Activated naive CD8-positive, alpha-beta T cell treated with anti-CD3 and anti-CD28 coated beads, Interleukin-2, amount 50 U/mL, for 16 hours (primary cell): ENCODE results near the gene TAP1.
"Not testable (repeated sequence)": the region's sequence is repeated elsewhere in the genome, so short reads cannot be mapped to it uniquely, and the experiment has no call there.

Experiments used
- DNase-seq: peaks from one replicate; pipeline ENCODE4 v3.0.0-alpha.2; 2020; ENCODE audit warnings: low read depth, low spot score

The TAP1 gene

GRCh38 chr6:32853541-32854375, at the start of gene TAP1, which contains the start of gene PSMB9:
Gene TAP1, minus strand, starts transcription at chr6:32853704. Its CDS starts 68 bp downstream, at chr6:32853636.
Gene PSMB9, plus strand, starts transcription at chr6:32854192. Its CDS starts 38 bp downstream, at chr6:32854230.
- peak; percentile 96 for DNase-seq

- no peak for DNase-seq
Measured at GRCh38 chr6:32895006-32895345, 41.5 kb upstream of the TAP1 start.

- DNase-seq = peak; percentile 87
Measured at GRCh38 chr6:32894085-32895005, 40.8 kb upstream of the TAP1 start.

DNA sequence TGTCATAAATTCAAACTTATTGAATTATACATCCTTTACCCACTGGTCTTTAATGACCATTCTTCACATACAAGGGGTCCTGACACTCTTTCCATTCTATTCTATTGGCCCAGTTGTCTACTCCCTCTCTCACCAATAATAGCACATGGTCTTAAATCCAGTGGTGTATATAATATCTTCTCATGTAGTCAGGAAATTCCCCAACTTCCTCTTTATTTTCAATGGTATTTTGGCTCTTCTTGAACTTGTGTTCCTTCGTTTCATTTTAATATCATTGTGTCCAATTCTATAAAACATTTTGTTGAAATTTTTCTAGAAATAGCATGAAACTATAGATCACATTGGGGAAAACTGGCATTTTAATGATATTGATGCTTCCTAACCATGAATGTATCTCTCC, 37.3 kb upstream of the TAP1 start:
- DNase-seq = no peak

DNA sequence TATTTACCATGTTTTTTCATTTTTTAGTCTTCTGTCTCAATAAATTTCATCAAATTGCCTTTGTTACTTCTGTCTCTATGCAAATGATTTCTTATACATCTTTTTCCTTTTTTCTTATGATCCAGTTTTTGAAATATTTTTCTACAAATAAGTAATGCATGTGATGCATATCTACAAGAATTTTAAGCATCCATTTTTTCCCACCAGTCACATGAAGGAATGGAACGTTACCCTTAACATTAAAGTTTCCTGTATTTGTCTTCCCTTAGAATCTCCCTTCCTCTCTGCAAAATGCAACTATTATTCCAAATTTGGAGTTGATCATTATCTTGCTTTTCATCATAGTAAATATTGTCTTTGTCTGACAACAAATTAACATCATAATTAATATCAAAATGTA, 36.0 kb upstream of the TAP1 start:
- DNase-seq = no peak

DNA sequence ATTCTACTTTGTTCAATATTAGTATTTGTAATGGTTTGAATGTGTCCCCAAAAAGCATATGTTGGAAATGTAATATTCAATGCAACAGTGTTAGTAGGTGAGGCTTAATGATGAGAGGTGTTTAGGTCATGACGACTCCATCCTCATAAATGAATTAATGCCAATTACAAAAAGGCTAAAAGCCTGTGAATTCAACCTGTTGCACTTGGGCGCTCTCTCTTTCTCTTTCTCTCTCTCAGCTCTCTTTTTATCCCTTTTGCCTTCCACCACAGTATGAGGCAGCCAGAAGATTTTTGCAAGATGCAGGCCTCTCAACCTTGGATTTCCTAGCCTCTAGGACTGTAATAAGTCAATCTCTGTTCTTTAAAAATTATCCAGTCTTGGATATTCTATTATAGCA, 35.1 kb upstream of the TAP1 start:
- no peak for DNase-seq

DNA sequence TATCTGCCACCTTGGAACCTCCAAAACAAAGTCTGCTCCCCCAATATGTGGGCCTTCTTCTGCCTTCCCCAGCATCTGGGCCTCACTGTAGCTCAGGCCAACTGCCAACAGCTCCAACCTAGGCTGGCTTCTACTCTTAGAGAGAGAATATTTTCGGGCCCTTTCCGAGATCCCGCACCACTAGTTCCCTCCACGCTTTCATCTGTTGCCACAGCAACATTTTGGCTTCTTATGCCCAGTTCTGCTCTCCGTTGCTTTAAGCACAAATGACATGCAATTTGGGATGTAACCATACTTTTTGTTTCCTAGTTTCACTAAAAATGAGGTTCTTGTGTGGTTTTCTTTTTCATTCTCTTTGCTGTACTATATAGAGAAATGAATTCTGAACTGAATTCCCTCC, 34.1 kb upstream of the TAP1 start:
- no peak for DNase-seq

GRCh38 chr6:32886681-32887383, 33.3 kb upstream of the TAP1 start:
- DNase-seq = no peak

DNA sequence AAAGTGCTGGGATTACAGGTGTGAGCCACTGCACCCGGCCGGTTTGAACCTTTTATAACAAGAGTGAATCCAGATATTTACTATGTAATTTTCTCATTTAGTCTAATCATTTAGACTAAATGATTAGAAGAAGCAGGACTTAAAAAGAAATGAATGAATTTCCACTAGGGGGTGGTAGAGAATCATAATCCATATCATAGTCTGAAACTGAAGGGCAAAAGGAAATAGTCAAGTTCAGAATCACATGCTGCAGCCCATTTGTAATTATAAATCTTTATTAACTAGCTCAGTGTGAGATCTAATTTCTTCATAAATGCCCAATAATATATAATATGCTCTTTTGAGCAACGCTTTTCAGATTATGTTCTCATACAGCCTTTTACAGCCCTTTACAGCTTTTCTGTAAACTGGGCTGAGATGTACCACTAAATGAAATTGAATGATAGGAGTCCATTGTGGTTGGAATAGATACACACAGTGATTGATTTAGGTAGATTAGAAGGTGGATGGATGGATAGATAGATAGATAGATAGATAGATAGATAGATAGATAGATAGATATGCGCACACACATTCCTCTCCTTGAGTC, 32.3 kb upstream of the TAP1 start:
- no peak for DNase-seq

DNA sequence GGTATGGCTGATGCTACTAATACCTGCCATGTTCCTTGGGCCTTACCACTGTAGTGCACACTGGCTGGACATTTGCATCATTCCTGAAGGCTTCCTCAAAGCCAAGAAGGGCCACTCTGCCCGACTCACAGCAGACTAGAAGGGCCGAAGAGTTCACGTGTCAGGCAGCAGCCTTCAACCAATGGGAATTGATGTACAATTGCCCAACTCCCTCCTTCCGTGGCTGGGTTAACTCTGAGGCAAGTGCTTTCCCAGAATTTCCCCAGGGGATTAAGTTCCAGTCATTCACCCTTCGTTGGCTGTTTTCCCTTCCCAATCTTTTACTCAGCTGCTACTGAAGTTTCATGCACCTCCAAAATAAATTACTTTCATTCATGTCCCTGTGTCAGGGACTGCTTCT, 30.3 kb upstream of the TAP1 start:
- DNase-seq = no peak

GRCh38 chr6:32882879-32883250, 29.4 kb upstream of the TAP1 start:
- no peak for DNase-seq

DNA sequence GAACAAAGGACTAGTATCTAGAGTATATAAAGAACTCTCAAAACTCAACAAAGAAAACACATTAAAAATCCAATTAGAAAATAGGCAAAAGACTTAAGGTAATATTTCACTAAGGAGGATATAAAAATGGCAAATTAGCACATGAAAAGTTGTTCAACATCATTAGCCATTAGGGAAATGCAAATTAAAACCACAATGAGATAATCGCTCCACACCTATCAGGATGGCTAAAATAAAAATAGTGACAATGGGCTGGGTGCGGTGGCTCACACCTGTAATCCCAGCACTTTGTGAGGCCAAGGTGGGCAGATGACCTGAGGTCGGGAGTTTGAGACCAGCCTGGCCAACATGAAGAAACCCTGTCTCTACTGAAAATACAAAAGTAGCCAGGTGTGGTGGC, 27.5 kb upstream of the TAP1 start:
- DNase-seq = not testable (repeated sequence)

DNA sequence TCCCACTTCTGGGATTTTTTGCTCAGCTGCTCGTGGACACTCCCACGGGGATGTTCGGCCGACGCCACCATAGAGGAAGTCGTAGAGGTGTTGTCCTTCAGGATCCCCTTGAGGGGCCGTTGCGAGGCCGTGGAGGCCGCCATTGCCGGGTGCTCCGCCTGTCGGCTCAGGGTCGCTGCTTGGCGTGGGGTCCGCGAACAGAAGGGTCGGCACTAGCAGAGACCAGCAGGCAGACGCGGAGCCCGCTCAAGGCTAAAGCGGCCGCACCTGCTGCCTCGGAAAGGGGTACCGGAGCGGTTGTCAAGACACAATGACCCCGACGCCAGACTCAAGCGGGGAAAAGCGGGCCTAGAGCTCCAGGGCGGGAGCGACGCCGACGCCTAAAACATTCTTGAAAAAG, 26.2 kb upstream of the TAP1 start:
- DNase-seq = no peak

- no peak for DNase-seq
Measured at GRCh38 chr6:32876603-32877002, 23.1 kb upstream of the TAP1 start.

DNA sequence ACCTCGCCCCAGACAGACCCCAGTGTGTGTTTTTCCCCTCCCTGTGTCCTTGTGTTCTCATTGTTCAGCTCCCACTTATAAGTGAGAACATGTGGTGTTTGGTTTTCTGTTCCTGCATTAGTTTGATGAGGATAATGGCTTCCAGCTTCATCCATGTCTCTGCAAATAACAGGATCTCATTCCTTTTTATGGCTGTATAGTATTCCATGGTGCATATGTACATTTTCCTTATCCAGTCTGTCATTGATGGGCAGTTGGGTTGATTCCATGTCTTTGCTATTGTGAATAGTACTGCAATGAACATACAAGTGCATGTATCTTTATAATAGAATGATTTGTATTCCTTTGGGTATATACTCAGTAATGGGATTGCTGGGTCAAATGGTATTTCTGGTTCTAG, 20.4 kb upstream of the TAP1 start:
- DNase-seq = not testable (repeated sequence)

- peak; percentile 78 for DNase-seq
Measured at GRCh38 chr6:32868257-32868788, 14.8 kb upstream of the TAP1 start.

GRCh38 chr6:32867554-32868256, 14.2 kb upstream of the TAP1 start:
- DNase-seq = no peak

DNA sequence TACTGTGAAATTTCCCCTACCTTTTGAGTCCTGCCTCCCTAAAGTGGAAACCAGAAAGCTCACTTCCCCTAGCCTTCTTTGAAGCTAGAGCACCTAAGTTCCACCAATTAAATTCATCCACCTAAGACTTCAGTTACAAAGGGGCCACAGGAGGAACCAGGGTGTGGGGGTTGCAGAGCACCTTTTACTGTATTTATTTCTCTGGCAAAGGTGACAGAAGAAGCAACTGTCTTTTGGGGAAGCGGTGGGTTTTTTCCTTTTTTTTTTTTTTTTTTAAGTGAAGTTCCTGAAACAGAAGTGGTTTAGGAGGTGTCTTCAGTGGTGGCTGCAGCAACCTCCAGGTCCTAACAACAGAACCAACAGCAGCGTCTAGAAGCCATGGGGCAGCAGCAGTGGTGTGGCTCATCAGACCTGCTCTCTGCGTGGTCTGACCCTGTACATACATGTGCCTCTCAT, 13.5 kb upstream of the TAP1 start:
- DNase-seq = no peak

GRCh38 chr6:32865724-32866443, 12.4 kb upstream of the TAP1 start:
- DNase-seq = no peak

- DNase-seq = no peak
Measured at GRCh38 chr6:32862725-32863124, 9.2 kb upstream of the TAP1 start.
